C4-2B (cell line): Measurements from ENCODE around the gene NPEPL1.
A peak's percentile ranks its signal among the peaks of the same experiment; 100 is the strongest.

Experiments used
- ZFX ChIP-seq: fragments of 450-650 bp; IDR thresholded peaks from 2 replicates; pipeline ENCODE4 v1.6.1; 2017
- TF ChIP-seq, protein P1 (sequence below): fragments of 450-650 bp; conservative IDR thresholded peaks from 2 replicates; pipeline ENCODE4 v1.5.1; 2017; ENCODE audit warnings: mild to moderate bottlenecking

DNA sequence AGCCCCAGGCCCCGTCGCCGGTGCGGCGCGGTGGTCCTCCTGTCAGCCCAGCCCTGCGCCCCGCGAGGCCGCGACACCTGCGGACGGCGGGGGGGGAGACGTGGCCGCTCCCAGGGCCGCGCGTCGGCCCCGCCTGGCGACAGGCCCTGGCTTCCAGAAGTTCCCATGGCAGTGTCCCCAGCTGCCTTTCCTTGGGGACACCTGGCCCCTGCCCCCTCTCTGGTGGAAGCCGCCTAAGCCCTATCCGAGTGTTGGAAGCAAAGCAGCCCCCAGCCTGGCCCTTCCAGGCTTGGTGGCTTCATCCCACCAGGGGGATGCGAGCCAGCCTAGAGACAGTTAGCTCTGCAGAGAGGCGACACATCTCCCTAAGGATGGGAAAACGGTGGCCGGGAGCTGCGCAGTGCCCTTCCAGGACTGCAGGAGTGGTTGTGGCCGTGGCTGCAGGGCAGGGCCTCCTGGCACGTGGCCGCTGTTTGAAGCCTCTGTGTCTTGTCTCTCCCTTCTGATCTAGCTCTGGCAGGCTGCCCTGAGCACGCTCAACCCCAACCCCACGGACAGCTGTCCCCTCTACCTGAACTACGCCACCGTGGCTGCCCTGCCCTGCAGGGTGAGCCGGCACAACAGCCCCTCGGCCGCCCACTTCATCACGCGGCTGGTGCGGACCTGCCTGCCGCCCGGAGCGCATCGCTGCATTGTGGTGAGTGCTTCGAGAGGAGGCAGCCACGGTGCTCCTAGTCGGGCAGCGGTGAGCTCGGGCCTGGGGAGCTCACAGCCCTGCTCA lies 816 bp downstream of the NPEPL1 start:
- TF ChIP-seq, protein P1, sequence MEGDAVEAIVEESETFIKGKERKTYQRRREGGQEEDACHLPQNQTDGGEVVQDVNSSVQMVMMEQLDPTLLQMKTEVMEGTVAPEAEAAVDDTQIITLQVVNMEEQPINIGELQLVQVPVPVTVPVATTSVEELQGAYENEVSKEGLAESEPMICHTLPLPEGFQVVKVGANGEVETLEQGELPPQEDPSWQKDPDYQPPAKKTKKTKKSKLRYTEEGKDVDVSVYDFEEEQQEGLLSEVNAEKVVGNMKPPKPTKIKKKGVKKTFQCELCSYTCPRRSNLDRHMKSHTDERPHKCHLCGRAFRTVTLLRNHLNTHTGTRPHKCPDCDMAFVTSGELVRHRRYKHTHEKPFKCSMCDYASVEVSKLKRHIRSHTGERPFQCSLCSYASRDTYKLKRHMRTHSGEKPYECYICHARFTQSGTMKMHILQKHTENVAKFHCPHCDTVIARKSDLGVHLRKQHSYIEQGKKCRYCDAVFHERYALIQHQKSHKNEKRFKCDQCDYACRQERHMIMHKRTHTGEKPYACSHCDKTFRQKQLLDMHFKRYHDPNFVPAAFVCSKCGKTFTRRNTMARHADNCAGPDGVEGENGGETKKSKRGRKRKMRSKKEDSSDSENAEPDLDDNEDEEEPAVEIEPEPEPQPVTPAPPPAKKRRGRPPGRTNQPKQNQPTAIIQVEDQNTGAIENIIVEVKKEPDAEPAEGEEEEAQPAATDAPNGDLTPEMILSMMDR, result no peak
- TF ChIP-seq ZFX, result peak; percentile 82; the same call in 1 of the 2 replicates
